ENCODE measurements around the gene MEX3D. TPM values are rescaled to one million over a fixed set of nuclear protein-coding genes. Genes with fewer than 3 reads are reported as not detected.

The MEX3D gene
- total and polyA plus RNA-seq, 2 experiments from 2014 or later, result 12.4 to 94.9 TPM

- Histone ChIP-seq H3K36me3 (ENCODE audit: insufficient read depth) (no peaks in the 10 kb centered on the region), H3K27me3 (ENCODE audit: insufficient read depth) (peaks cover 4% of the 10 kb centered on the region; the same call in 1 of the 2 replicates), H3F3A (replicated peaks; ENCODE audit: low read depth) (0 out of 2 replicates have a peak, but pooled peaks cover 4% of the 10 kb centered on the region), H3K27ac (ENCODE audit: low read depth) (no peak overlapping the region), H4K20me1 (replicated peaks; ENCODE audit: insufficient read depth) (no peaks in the 10 kb centered on the region; the same call in 1 of the 2 replicates), H3K4me2 (no peak overlapping the region), H3K79me2 (replicated peaks; ENCODE audit: insufficient read depth) (no peaks in the 10 kb centered on the region), H3K9me2 (ENCODE audit: insufficient read depth) (no peaks in the 10 kb centered on the region), H2AFZ (no peak overlapping the region), H3K4me3 (no peak overlapping the region), H3K4me1 (ENCODE audit: insufficient read depth) (no peaks in the 10 kb centered on the region)
- no peak for ATAC-seq
- TF ChIP-seq CREB1 (CRISPR knock-in tag; IDR thresholded peaks at IDR 0.05; ENCODE audit: low read depth), result no peak
- no peak for TF ChIP-seq EZH2 (IDR thresholded peaks at IDR 0.05; ENCODE audit: low read depth, unreplicated experiment)
- TF ChIP-seq, protein P1, sequence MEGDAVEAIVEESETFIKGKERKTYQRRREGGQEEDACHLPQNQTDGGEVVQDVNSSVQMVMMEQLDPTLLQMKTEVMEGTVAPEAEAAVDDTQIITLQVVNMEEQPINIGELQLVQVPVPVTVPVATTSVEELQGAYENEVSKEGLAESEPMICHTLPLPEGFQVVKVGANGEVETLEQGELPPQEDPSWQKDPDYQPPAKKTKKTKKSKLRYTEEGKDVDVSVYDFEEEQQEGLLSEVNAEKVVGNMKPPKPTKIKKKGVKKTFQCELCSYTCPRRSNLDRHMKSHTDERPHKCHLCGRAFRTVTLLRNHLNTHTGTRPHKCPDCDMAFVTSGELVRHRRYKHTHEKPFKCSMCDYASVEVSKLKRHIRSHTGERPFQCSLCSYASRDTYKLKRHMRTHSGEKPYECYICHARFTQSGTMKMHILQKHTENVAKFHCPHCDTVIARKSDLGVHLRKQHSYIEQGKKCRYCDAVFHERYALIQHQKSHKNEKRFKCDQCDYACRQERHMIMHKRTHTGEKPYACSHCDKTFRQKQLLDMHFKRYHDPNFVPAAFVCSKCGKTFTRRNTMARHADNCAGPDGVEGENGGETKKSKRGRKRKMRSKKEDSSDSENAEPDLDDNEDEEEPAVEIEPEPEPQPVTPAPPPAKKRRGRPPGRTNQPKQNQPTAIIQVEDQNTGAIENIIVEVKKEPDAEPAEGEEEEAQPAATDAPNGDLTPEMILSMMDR (conservative IDR thresholded peaks at IDR 0.05; ENCODE audit: low read depth in 2 of 2), result no peak
- TF ChIP-seq, protein P2, sequence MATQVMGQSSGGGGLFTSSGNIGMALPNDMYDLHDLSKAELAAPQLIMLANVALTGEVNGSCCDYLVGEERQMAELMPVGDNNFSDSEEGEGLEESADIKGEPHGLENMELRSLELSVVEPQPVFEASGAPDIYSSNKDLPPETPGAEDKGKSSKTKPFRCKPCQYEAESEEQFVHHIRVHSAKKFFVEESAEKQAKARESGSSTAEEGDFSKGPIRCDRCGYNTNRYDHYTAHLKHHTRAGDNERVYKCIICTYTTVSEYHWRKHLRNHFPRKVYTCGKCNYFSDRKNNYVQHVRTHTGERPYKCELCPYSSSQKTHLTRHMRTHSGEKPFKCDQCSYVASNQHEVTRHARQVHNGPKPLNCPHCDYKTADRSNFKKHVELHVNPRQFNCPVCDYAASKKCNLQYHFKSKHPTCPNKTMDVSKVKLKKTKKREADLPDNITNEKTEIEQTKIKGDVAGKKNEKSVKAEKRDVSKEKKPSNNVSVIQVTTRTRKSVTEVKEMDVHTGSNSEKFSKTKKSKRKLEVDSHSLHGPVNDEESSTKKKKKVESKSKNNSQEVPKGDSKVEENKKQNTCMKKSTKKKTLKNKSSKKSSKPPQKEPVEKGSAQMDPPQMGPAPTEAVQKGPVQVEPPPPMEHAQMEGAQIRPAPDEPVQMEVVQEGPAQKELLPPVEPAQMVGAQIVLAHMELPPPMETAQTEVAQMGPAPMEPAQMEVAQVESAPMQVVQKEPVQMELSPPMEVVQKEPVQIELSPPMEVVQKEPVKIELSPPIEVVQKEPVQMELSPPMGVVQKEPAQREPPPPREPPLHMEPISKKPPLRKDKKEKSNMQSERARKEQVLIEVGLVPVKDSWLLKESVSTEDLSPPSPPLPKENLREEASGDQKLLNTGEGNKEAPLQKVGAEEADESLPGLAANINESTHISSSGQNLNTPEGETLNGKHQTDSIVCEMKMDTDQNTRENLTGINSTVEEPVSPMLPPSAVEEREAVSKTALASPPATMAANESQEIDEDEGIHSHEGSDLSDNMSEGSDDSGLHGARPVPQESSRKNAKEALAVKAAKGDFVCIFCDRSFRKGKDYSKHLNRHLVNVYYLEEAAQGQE (IDR thresholded peaks at IDR 0.05; ENCODE audit: unreplicated experiment), result no peak
- no peak for TF ChIP-seq STAT1 (IDR thresholded peaks at IDR 0.05; ENCODE audit: unreplicated experiment)
- peak; percentile 40 for DNase-seq (ENCODE audit: low spot score)
- H3K27me3 Mint-ChIP-seq (ENCODE audit: insufficient read depth, low read depth, poor library complexity), result peaks cover 17% of the 10 kb centered on the region
- no peak overlapping the region for H3K27ac Mint-ChIP-seq
- H3K9me3 Mint-ChIP-seq, result peaks cover 5% of the 10 kb centered on the region
- H3K4me3 Mint-ChIP-seq, result no peak overlapping the region; the same call in 2 of the 3 replicates
- H3K36me3 Mint-ChIP-seq (ENCODE audit: low read depth), result no peaks in the 10 kb centered on the region
- H3K4me1 Mint-ChIP-seq, result no peaks in the 10 kb centered on the region
These were observed 51.8 kb downstream of the MEX3D start for GRCh38 chr19:1516395-1516753.

DNA sequence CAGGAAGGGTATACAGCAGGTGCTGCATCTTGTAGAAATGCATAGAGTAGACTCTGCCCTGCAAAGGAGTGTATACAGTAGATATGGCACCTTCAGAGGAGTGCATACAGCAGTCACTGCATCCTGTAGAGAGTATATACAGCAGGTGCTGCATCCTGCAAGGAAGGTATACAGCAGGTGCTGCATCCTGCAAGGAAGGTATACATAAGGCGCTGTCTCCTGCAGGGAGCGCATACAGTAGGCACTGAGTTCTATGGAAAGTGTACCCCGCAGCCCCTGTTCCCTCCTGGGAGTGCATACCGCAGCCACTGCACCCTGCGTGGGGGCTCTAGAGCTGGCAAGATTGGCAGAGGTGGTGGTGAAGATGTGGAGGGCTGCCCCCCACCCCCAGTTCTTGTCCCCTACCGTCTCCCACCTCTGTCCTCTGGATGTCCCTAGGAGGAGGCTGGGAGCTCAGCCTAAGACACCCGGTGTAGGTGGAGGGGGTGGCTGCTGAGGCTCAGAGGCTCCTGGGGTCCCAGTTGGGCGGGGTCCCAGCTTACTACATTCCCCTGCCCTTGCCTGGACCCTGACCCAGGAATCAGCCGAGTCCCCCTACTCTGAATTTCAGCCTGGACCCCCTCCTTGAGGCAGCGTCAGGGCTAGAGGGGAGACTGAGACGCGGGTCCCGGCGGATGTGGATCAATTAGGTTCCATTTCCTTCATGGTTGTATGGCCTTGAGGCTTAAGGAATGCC lies 53.0 kb downstream of the MEX3D start:
- ATAC-seq, result no peak
- H4K20me1 ChIP-seq (replicated peaks; ENCODE audit: insufficient read depth), result no peaks in the 10 kb centered on the region; the same call in 1 of the 2 replicates
- H3K9me3 Mint-ChIP-seq, result peaks cover 5% of the 10 kb centered on the region
- TF ChIP-seq EZH2phosphoT487 (IDR thresholded peaks at IDR 0.05; ENCODE audit: unreplicated experiment), result no peak
- TF ChIP-seq ZNF114 (CRISPR knock-in tag; IDR thresholded peaks at IDR 0.05), result no peak
- TF ChIP-seq, protein P2 (IDR thresholded peaks at IDR 0.05; ENCODE audit: unreplicated experiment), result no peak
- no peak for TF ChIP-seq NANOG (IDR thresholded peaks at IDR 0.05; ENCODE audit: borderline replicate concordance)
- TF ChIP-seq CREB1 (CRISPR knock-in tag; IDR thresholded peaks at IDR 0.05; ENCODE audit: low read depth), result no peak
- H3K79me2 ChIP-seq (replicated peaks; ENCODE audit: insufficient read depth), result no peaks in the 10 kb centered on the region
- H3K4me1 Mint-ChIP-seq, result no peaks in the 10 kb centered on the region
- no peak overlapping the region for H3K4me2 ChIP-seq
- no peak overlapping the region for H3K4me3 ChIP-seq
- no peak overlapping the region for H2AFZ ChIP-seq
- DNase-seq (ENCODE audit: low spot score), result no peak
- no peaks in the 10 kb centered on the region for H3K36me3 Mint-ChIP-seq (ENCODE audit: low read depth)
- no peaks in the 10 kb centered on the region for H3K9me2 ChIP-seq (ENCODE audit: insufficient read depth)
- 0 out of 2 replicates have a peak, but pooled peaks cover 4% of the 10 kb centered on the region for H3F3A ChIP-seq (replicated peaks; ENCODE audit: low read depth)
- no peak overlapping the region for H3K27ac Mint-ChIP-seq
- no peaks in the 10 kb centered on the region for H3K36me3 ChIP-seq (ENCODE audit: insufficient read depth)
- H3K4me3 Mint-ChIP-seq, result no peak overlapping the region
- no peak overlapping the region for H3K27ac ChIP-seq (ENCODE audit: low read depth)
- H3K4me1 ChIP-seq (ENCODE audit: insufficient read depth), result no peaks in the 10 kb centered on the region
- H3K27me3 Mint-ChIP-seq (ENCODE audit: insufficient read depth, low read depth, poor library complexity), result peaks cover 18% of the 10 kb centered on the region
- peaks cover 4% of the 10 kb centered on the region; the same call in 1 of the 2 replicates for H3K27me3 ChIP-seq (ENCODE audit: insufficient read depth)
